GM19193 (cell line): Measurements from ENCODE around the gene SOX21.

Experiments used
- POLR2A ChIP-seq: IDR thresholded peaks from 4 replicates; pipeline ENCODE4 v1.6.1; 2011; ENCODE audit not compliant: insufficient read depth, insufficient read length; ENCODE audit errors: extremely low read depth

The SOX21 gene

GRCh38 chr13:94662274-94662945, 49.9 kb downstream of the SOX21 start:
- no peak for TF ChIP-seq POLR2A

- no peak for TF ChIP-seq POLR2A
These were observed 50.9 kb downstream of the SOX21 start for GRCh38 chr13:94661406-94661805.

GRCh38 chr13:94660695-94661326, 51.5 kb downstream of the SOX21 start:
- no peak for TF ChIP-seq POLR2A
